ENCODE measurements around the gene SLX9. TPM values are rescaled to one million over a fixed set of nuclear protein-coding genes. Genes with fewer than 3 reads are reported as not detected.

SLX9 gene
- total RNA-seq, 1 donor from 2014 or later = 72.6 TPM

DNA sequence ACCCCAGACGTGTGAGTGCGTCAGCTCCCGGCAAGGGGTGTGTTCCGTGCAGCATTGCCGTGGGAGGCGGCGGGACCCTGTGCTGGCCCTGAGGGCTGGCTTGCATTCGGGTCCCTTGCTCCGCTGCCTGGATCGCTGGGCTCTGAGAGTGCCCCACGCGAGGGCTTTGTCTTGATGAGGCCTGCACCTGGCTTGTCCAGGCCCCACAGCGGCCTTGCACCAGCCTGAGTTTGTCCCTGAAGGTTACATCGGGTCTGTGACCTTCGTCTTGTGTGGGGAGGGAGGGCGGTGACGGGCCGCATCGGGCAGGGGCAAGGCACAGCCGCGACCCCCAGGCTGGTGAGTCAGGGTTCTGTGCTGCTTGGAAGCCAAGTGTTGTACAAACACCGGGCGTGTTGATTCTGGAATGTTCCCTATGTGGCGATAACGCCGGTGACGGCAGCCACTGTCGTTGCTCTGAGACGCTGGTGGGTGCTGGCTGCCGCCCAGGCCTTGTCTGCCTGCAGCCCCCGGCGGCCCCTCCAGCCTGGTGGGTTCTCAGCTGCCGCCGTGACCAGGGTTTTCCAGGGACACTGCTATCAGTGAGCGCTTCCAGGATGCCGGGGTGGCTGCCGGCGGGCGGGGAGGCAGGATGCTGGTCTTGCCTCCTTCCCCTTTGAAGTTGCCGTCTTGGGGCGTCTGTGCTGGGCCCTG, 42.9 kb downstream of the SLX9 start:
- intact Hi-C loops (cut with micrococcal nuclease) = no loop called here

DNA sequence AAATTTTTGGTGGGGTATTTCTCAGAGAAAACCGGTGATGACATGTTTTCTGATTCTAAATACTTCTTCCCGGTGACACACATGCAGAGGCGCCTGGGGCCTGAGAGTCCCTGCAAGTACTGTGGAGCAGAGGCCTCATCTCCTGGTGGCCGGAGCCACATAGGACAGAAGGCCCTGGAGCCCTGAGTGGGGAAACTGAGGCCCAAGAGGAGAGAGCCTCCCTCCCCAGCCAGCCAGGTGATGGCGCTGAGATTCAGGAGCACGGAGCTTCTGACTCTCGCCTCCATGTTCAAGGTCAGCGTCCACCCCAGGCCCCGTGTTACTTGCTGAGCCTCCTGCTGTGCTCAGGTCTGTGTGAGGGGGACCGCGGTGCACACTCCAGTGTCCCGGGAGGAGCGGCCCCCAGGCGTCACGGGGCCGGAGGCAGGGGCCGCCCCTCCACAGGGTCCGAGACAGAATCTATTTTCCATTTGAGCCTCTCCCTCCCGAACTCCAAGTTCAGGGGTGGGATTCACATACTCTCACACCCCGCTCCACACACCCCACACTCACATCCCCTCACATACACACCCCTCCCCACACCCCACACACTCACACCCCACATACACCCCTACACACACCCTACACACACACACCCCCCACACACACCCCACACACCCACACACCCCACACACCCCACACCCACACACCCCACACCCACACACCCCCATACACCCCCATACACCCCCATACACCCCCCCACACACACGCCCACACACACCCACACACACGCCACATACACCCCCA, 43.8 kb downstream of the SLX9 start:
- H3K9me3 Mint-ChIP-seq = no peaks in the 10 kb centered on the region
- no peak overlapping the region for H3K4me3 Mint-ChIP-seq (ENCODE audit: low read depth)
- intact Hi-C loops (cut with micrococcal nuclease) = no loop called here
- H3K27ac Mint-ChIP-seq = peak overlapping the region; percentile 22
- no peaks in the 10 kb centered on the region for H3K27me3 Mint-ChIP-seq (ENCODE audit: low read depth)
- H3K4me1 Mint-ChIP-seq (ENCODE audit: low read depth) = no peaks in the 10 kb centered on the region
- H3K36me3 Mint-ChIP-seq (ENCODE audit: low read depth) = no peaks in the 10 kb centered on the region
- DNase-seq (ENCODE audit: low spot score) = no peak

More for the DNA sequence above, 42.9 kb downstream of the SLX9 start:
- no peak for DNase-seq (ENCODE audit: low spot score)
- Mint-ChIP-seq H3K27ac (no peak overlapping the region), H3K36me3 (ENCODE audit: low read depth) (no peaks in the 10 kb centered on the region), H3K27me3 (ENCODE audit: low read depth) (no peaks in the 10 kb centered on the region), H3K4me1 (ENCODE audit: low read depth) (no peaks in the 10 kb centered on the region), H3K9me3 (no peaks in the 10 kb centered on the region), H3K4me3 (ENCODE audit: low read depth) (no peak overlapping the region)

DNA sequence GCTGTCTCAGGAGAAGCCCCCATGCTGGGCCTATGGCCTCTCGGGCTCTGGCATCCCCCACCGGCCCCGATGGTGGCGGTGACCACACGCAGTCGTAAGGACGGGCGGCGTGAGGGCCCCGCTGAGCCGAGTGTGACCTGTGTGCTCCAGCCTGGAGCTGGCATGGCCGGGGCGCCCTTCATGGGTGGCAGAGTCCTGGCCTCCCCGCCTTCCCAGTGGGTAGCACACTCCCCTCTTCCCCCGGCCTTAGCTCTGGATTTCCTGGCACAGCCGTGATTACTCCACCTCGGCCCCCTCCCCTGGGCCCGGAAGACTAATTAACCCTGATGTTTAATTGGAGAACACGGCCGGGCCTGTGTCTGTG, 44.6 kb downstream of the SLX9 start:
- Mint-ChIP-seq H3K27me3 (ENCODE audit: low read depth) (no peaks in the 10 kb centered on the region), H3K27ac (no peak overlapping the region), H3K4me3 (ENCODE audit: low read depth) (no peak overlapping the region)

DNA sequence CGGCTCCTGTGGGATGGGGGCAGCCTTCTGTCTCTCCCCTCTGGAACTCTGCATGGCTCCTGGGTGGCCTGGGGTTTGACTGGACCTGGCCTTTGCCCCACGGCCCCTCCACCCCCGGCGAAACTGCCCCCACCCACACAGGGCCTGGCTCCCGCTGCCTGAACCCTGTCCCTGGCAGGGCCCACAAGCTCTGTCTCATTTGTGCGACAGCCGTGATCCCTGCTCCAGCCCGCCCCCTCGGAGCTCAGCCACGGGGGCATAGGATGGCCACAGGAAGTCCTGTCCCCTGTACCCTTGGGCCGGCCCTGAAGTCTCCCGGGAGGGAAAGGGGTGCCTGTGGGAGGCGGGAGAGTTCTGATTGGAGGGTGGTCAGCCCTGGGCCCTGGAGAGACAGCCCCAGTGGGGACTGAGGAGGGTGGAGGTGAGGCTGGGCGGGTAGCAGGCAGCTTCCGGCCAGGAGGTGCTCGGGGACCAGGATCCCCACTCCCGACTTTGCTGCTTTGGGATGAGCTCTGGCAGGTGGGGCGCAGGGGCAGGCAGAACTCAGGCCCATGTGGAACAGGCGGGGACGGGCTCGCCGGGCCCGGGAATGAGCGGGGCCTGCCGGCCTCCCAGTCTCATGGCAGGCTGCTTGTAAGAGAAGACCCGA, 45.1 kb downstream of the SLX9 start:
- no peaks in the 10 kb centered on the region for H3K4me1 Mint-ChIP-seq (ENCODE audit: low read depth)
- H3K9me3 Mint-ChIP-seq = no peaks in the 10 kb centered on the region
- H3K4me3 Mint-ChIP-seq (ENCODE audit: low read depth) = no peak overlapping the region
- no peaks in the 10 kb centered on the region for H3K36me3 Mint-ChIP-seq (ENCODE audit: low read depth)
- no peak overlapping the region for H3K27ac Mint-ChIP-seq
- no peaks in the 10 kb centered on the region for H3K27me3 Mint-ChIP-seq (ENCODE audit: low read depth)
- DNase-seq (ENCODE audit: low spot score) = no peak
- intact Hi-C loops (cut with micrococcal nuclease) = no loop called here

More for the DNA sequence above, 44.6 kb downstream of the SLX9 start:
- Mint-ChIP-seq H3K36me3 (ENCODE audit: low read depth) (no peaks in the 10 kb centered on the region), H3K4me1 (ENCODE audit: low read depth) (no peaks in the 10 kb centered on the region), H3K9me3 (no peaks in the 10 kb centered on the region)
- no peak for DNase-seq (ENCODE audit: low spot score)
- intact Hi-C loops (cut with micrococcal nuclease) = no loop called here

DNA sequence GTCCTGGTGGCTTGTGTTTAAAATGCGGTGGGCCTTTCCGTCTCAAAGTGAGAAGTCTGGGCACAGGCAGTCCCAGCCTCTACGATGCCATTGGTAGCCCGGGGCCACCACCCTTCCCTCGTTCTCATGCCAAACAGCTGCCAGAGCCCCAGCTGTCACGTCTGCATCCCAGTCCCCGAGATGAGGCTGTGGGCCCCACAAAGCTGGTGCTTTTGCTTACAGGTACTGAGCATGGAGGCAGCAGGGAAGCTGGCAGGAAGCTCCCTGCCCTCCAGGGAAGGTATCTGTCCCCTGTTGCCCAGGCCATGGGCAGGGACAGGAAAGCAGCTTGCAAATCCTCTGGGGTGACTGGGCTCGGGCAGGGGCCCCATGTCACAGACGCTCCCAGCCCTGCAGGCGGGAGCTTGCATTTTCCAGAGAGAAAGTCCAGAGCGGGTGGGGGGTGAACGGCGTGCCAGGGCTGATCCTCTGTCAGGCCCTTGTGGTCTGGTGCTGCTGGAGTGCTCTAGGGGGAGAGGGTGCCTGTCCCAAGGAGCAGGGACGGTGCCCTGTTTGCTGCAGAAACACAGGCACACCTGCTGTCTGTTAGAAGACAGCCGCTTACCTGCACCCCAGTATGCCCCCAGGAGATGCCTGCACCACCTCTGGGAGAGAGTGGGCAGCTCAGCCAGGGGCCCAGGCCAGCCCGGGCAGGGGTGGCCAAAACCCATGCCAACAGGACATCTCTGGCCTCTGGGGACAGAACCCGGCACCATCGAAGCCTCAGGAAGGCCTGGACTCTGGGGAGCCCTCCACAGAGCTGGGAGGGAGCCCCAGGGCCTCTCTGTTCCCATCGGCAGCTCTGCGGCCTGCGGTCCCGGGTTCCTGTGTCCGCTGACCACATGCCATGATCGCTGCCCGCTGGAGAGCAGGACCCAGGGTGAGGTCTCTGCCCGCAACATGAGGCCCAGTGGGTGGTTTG, 45.9 kb downstream of the SLX9 start:
- no peak for DNase-seq (ENCODE audit: low spot score)
- H3K4me3 Mint-ChIP-seq (ENCODE audit: low read depth) = no peak overlapping the region
- no peaks in the 10 kb centered on the region for H3K36me3 Mint-ChIP-seq (ENCODE audit: low read depth)
- no peaks in the 10 kb centered on the region for H3K9me3 Mint-ChIP-seq
- no peaks in the 10 kb centered on the region for H3K27me3 Mint-ChIP-seq (ENCODE audit: low read depth)
- no peak overlapping the region for H3K27ac Mint-ChIP-seq
- intact Hi-C loops (cut with micrococcal nuclease) = no loop called here
- H3K4me1 Mint-ChIP-seq (ENCODE audit: low read depth) = no peaks in the 10 kb centered on the region

DNA sequence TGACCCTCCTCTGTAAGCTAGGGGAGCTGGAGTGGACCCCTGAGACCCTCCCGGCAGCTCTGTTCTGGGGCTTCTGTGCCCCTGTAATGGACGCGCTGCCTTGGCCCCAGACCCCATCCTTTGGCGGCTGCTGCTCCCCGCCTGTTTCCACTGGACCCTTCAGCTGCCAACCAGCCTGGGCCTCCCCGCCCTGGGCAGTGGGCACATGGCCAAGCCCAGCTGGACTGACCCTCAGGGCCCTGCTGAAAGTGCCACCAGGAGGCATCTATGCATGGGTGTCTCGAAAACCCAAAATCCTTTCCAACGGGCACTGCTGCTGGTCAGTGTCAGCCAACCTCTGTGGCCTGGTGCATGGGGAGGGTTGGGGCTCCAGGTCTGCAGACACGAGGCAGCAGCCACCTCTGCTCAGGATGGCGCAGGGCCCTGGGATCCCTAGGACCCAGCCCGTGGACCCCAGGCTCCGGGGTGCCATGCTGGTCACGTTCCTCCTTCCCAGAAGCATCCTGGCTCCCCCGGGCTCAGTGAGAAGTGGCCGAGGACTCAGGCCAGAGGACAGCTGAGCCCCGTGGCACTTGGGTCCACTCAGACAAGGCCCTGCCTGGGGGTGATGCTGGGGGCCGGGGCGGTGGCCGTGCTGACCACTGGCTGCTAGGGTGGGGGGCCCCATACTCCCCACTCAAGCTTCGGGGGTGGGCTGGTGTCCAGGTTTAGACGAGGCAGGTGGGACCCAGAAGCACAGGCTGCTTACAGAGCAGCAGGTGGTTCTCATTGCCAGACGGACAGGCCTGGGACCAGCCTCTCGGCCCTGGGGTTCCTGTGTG, 46.9 kb downstream of the SLX9 start:
- no peaks in the 10 kb centered on the region for H3K36me3 Mint-ChIP-seq (ENCODE audit: low read depth)
- no peak for DNase-seq (ENCODE audit: low spot score)
- H3K4me3 Mint-ChIP-seq (ENCODE audit: low read depth) = no peak overlapping the region
- intact Hi-C loops (cut with micrococcal nuclease) = no loop called here
- H3K27ac Mint-ChIP-seq = no peak overlapping the region
- H3K4me1 Mint-ChIP-seq (ENCODE audit: low read depth) = no peaks in the 10 kb centered on the region
- H3K9me3 Mint-ChIP-seq = no peaks in the 10 kb centered on the region
- H3K27me3 Mint-ChIP-seq (ENCODE audit: low read depth) = no peaks in the 10 kb centered on the region

DNA sequence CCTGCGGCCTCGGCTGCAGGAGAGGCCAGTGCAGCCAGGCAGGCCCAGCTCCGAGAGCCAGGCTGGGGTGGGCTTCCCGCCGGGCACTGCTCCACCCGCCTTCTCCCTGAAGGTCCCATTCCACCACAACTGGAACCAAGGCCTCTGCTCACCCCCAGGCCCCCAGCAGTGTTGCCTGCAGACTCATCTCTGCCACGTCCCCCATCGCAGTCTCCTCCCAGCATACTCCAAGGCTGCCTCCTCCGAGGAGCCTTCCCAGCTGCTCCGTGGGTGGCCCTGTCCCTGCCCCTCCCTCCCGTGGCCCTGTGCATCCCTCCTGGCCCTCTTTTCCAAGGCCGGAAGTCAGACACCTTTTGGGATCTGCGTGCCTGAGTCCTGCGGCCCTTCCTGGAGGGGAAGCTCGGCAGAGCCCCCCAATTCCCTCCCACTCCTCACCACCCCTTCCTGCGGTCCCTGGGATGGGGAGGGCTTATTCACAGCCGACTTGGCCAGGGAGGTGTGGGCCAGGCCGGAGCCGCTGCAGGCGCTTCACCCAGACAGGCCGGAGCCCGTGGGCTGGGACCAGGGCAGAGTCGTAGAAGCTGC, 47.6 kb downstream of the SLX9 start:
- Mint-ChIP-seq H3K27me3 (ENCODE audit: low read depth) (no peaks in the 10 kb centered on the region), H3K4me3 (ENCODE audit: low read depth) (no peak overlapping the region), H3K4me1 (ENCODE audit: low read depth) (no peaks in the 10 kb centered on the region), H3K27ac (no peak overlapping the region), H3K9me3 (no peaks in the 10 kb centered on the region), H3K36me3 (ENCODE audit: low read depth) (no peaks in the 10 kb centered on the region)
- intact Hi-C loops (cut with micrococcal nuclease) = no loop called here
- no peak for DNase-seq (ENCODE audit: low spot score)

DNA sequence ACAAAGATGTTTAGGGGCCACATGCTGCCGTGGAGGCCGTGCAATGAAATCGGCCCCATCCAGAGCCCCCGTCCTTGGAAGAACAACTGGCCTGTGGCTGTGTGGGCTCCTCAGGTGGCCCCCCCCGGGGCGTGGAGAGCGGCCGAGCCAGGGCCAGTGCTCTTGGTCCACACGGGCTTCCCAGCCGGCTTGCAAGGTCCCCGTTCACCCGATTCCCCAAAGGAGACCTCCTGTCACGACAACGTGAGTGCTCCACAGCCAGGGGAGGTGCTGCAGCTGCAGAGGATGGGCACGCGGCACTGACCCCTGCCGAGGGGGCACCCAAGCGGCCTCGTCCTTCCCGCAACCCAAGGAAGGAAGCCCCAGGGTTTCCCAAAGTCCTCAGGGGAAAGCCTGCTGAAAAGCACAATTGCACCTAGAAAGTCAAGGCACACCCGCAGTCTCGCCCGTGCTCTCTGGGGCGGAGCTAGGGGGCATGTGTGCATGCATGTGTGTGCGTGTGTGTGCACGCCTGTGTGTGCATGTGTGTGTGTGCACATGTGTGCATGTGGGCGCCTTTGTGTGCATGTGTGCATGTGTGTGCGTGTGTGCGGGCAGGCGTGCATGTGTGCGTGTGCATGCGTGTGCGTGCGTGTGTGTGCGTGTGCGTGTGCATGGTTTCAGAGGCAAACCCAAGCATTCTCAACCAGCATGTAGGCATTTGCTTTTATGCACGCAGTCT, 48.2 kb downstream of the SLX9 start:
- Mint-ChIP-seq H3K9me3 (no peaks in the 10 kb centered on the region), H3K27ac (no peak overlapping the region), H3K27me3 (ENCODE audit: low read depth) (no peaks in the 10 kb centered on the region), H3K4me3 (ENCODE audit: low read depth) (no peak overlapping the region), H3K36me3 (ENCODE audit: low read depth) (no peaks in the 10 kb centered on the region), H3K4me1 (ENCODE audit: low read depth) (no peaks in the 10 kb centered on the region)
- intact Hi-C loops (cut with micrococcal nuclease) = no loop called here
- no peak for DNase-seq (ENCODE audit: low spot score)

DNA sequence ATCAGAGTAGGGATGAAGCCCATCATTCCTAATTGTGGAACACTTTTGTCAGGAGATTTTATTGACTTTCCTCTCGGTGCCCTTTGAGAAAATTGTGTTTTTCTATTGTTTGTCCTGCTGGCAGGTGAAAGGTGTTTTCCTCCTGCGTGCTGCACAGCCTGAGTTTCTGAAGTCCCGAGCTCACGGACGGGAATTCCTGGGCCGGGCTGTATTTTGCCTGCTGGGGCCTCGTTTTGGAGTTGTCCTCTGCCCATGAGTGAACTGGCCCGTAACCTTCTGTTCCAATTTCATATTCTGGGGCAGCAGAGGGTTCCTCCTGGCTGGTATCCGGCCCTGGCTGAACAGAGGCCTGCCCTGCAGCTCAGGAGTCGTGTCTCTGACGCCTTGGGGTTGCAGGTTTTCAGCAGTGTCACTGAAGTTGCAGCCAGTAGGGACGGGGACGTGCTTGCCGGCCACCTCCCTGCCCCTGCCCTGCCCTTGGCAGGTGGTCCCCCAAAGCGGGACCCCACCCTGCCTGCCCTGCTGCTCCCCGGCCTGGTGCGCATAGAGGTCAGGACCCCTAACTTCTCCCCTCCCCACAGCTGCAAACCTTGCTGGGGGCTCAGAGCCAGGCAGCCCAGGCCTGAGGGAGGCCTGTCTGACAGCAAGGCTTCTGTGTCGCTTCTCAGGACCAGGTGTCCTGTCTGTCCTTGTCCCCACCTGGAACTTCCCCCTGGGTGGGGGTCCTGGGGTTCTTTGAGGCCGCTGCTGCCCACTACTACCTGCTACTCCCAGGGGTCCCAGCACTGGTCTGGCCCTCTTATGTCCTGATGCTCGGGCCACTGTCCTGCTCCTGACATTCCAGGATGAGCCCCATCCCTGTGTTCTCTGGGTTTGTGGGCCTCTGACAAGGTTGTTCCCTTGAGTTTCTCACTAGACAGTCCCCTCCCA, 49.0 kb downstream of the SLX9 start:
- no peaks in the 10 kb centered on the region for H3K36me3 Mint-ChIP-seq (ENCODE audit: low read depth)
- no peaks in the 10 kb centered on the region for H3K9me3 Mint-ChIP-seq
- no peaks in the 10 kb centered on the region for H3K27me3 Mint-ChIP-seq (ENCODE audit: low read depth)
- H3K4me3 Mint-ChIP-seq (ENCODE audit: low read depth) = no peak overlapping the region
- no peaks in the 10 kb centered on the region for H3K4me1 Mint-ChIP-seq (ENCODE audit: low read depth)
- H3K27ac Mint-ChIP-seq = no peak overlapping the region
- intact Hi-C loops (cut with micrococcal nuclease) = no loop called here
- DNase-seq (ENCODE audit: low spot score) = no peak

DNA sequence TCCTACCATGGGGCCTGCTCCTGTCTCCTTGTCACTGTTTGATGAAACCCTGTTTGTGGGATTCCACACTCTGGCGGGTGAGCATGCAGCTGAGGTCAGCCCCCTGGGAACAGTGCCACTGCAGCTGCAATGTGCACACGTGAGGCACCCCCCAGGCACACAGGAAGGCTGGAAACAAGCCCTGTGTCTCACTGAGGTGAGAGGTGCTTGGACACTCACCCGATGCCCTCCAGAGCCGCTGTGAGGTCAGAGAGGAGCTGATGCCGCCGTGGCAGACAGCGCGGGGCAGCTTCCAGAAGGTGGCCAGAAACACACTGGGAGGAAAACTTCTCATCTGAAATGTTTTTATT, 49.7 kb downstream of the SLX9 start:
- Mint-ChIP-seq H3K4me1 (ENCODE audit: low read depth) (no peaks in the 10 kb centered on the region), H3K4me3 (ENCODE audit: low read depth) (no peak overlapping the region), H3K27me3 (ENCODE audit: low read depth) (no peaks in the 10 kb centered on the region), H3K27ac (no peak overlapping the region), H3K36me3 (ENCODE audit: low read depth) (no peaks in the 10 kb centered on the region), H3K9me3 (no peaks in the 10 kb centered on the region)
- DNase-seq (ENCODE audit: low spot score) = no peak
- intact Hi-C loops (cut with micrococcal nuclease) = no loop called here
